Peyer's patch (tissue), 4 donors: ENCODE measurements around the gene UBE2F.

Experiments
- CTCF ChIP-seq, 6 experiments: fragments of 450-650 bp in 4 of 6; fragments of 200-600 bp in 2 of 6; sonication (generic) in 1 of 6; IDR thresholded peaks; one replicate each; pipeline ENCODE4 v1.5.1; 2017 to 2019; ENCODE audit warnings: antibody characterized with exemption in 6 of 6, mild to moderate bottlenecking in 3 of 6, moderate library complexity in 1 of 6
- POLR2A ChIP-seq, 2 donors: fragments of 450-650 bp; IDR thresholded peaks; one replicate each; pipeline ENCODE4 v1.5.1; 2017; ENCODE audit warnings: antibody characterized with exemption in 2 of 2, mild to moderate bottlenecking in 2 of 2, moderate library complexity in 2 of 2

GRCh38 chr2:238027591-238028415, 61.0 kb downstream of the UBE2F start:
- TF ChIP-seq POLR2A (IDR thresholded peaks at IDR 0.05) (no peak), CTCF (IDR thresholded peaks at IDR 0.05) (no peak)
